ENCODE data around the gene RYR1.
"Not testable (repeated sequence)": the region's sequence is repeated elsewhere in the genome, so short reads cannot be mapped to it uniquely, and the experiment has no call there.

Gene RYR1

GRCh38 chr19:38485541-38486285 is 52.2 kb downstream of the RYR1 start:
- DNase-seq (ENCODE audit: insufficient read length): no peak
- no peak for FAIRE-seq
- TF ChIP-seq TAF1 (IDR thresholded peaks at IDR 0.05; ENCODE audit: borderline replicate concordance, low read depth, low read length) (no peak), POLR2AphosphoS5 (IDR thresholded peaks at IDR 0.05; ENCODE audit: low read depth, low read length) (no peak), POLR2A (IDR thresholded peaks at IDR 0.05; ENCODE audit: low read depth, low read length) (no peak)

DNA sequence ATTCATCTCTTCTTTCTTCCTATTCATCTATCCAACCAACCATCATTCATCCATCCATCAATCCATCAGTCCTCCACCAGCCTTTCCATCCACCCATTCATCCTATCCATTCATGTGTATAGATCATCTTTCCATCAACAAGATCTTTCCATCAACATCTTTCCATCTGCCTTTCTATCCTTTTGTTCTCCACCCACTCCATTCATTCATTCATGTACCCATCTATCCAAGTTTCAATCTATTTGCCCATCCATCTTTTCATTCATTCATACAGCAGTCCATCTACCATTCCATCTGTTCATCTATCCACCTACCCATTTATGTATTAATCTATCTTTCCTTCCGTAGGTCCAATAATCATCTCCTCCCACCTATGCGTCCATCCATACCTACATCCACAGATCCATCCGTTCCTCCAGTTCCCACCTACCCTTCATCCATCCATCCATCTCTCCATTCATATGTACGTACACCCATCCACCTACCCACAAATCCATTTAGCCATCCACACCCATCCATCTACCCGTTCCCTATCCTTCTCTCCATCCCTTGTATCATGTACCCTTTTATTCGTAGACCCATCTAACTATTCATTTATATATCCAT is 53.3 kb downstream of the RYR1 start:
- FAIRE-seq (no peak), DNase-seq (ENCODE audit: insufficient read length) (no peak)
- TF ChIP-seq TAF1 (IDR thresholded peaks at IDR 0.05; ENCODE audit: borderline replicate concordance, low read depth, low read length) (no peak), POLR2AphosphoS5 (IDR thresholded peaks at IDR 0.05; ENCODE audit: low read depth, low read length) (no peak), POLR2A (IDR thresholded peaks at IDR 0.05; ENCODE audit: low read depth, low read length) (no peak)

DNA sequence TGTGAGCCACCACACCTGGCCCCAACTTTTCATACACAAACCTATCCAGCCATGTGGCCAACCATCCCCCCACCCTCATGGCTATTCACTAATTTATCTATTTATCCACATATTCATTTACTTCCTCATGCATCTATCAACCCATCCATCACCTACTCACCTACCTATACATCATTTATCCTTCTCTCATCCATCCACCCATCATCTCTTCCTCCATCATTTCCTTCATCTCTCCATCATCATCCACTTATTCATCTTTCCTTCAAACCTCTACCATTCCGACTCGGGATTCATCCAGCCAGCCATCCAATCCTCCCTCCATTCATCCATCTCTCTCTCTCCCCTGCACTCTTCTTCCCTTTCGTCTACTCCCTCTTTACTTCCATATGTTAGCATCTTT is 54.6 kb downstream of the RYR1 start:
- FAIRE-seq (no peak), DNase-seq (ENCODE audit: insufficient read length) (no peak)
- no peak for TF ChIP-seq POLR2AphosphoS5 (IDR thresholded peaks at IDR 0.05; ENCODE audit: low read depth, low read length)
- TF ChIP-seq POLR2A (IDR thresholded peaks at IDR 0.05; ENCODE audit: low read depth, low read length): no peak
- no peak for TF ChIP-seq TAF1 (IDR thresholded peaks at IDR 0.05; ENCODE audit: borderline replicate concordance, low read depth, low read length)

GRCh38 chr19:38488776-38489481 is 55.4 kb downstream of the RYR1 start:
- no peak for TF ChIP-seq TAF1 (IDR thresholded peaks at IDR 0.05; ENCODE audit: borderline replicate concordance, low read depth, low read length)
- no peak for TF ChIP-seq POLR2AphosphoS5 (IDR thresholded peaks at IDR 0.05; ENCODE audit: low read depth, low read length)
- no peak for TF ChIP-seq POLR2A (IDR thresholded peaks at IDR 0.05; ENCODE audit: low read depth, low read length)
- no peak for DNase-seq (ENCODE audit: insufficient read length)
- FAIRE-seq: no peak

GRCh38 chr19:38490861-38491260 is 57.4 kb downstream of the RYR1 start:
- DNase-seq (ENCODE audit: insufficient read length): no peak
- FAIRE-seq: no peak
- no peak for TF ChIP-seq POLR2AphosphoS5 (IDR thresholded peaks at IDR 0.05; ENCODE audit: low read depth, low read length)
- no peak for TF ChIP-seq POLR2A (IDR thresholded peaks at IDR 0.05; ENCODE audit: low read depth, low read length)
- TF ChIP-seq TAF1 (IDR thresholded peaks at IDR 0.05; ENCODE audit: borderline replicate concordance, low read depth, low read length): no peak

GRCh38 chr19:38492181-38492813 is 58.8 kb downstream of the RYR1 start:
- DNase-seq (ENCODE audit: insufficient read length): no peak
- FAIRE-seq: no peak
- TF ChIP-seq POLR2A (IDR thresholded peaks at IDR 0.05; ENCODE audit: low read depth, low read length) (no peak), TAF1 (IDR thresholded peaks at IDR 0.05; ENCODE audit: borderline replicate concordance, low read depth, low read length) (no peak), POLR2AphosphoS5 (IDR thresholded peaks at IDR 0.05; ENCODE audit: low read depth, low read length) (no peak)

- TF ChIP-seq TAF1 (IDR thresholded peaks at IDR 0.05; ENCODE audit: borderline replicate concordance, low read depth, low read length) (no peak), POLR2AphosphoS5 (IDR thresholded peaks at IDR 0.05; ENCODE audit: low read depth, low read length) (no peak), POLR2A (IDR thresholded peaks at IDR 0.05; ENCODE audit: low read depth, low read length) (no peak)
- no peak for DNase-seq (ENCODE audit: insufficient read length)
- no peak for FAIRE-seq
Measured at GRCh38 chr19:38494379-38494778, 60.9 kb downstream of the RYR1 start.

- not testable (repeated sequence) for DNase-seq (ENCODE audit: insufficient read length); FAIRE-seq
Measured at GRCh38 chr19:38495375-38495774, 61.9 kb downstream of the RYR1 start.

DNA sequence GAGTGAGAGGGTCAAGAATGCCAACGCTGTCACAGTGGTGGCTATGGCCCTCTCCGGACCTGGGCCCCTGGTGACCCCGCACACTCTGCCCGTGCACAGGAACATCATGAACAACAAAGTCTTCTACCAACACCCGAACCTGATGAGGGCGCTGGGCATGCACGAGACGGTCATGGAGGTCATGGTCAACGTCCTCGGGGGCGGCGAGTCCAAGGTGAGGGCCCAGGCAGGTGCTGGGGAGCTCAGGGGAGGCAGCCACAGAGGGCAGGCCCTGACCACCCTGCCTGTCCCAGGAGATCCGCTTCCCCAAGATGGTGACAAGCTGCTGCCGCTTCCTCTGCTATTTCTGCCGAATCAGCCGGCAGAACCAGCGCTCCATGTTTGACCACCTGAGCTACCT is 62.6 kb downstream of the RYR1 start:
- no peak for TF ChIP-seq TAF1 (IDR thresholded peaks at IDR 0.05; ENCODE audit: borderline replicate concordance, low read depth, low read length)
- TF ChIP-seq POLR2A (IDR thresholded peaks at IDR 0.05; ENCODE audit: low read depth, low read length): no peak
- TF ChIP-seq POLR2AphosphoS5 (IDR thresholded peaks at IDR 0.05; ENCODE audit: low read depth, low read length): no peak
- no peak for FAIRE-seq
- DNase-seq (ENCODE audit: insufficient read length): no peak

GRCh38 chr19:38496603-38497487 is 63.4 kb downstream of the RYR1 start:
- FAIRE-seq: no peak
- no peak for DNase-seq (ENCODE audit: insufficient read length)
- TF ChIP-seq TAF1 (IDR thresholded peaks at IDR 0.05; ENCODE audit: borderline replicate concordance, low read depth, low read length) (no peak), POLR2AphosphoS5 (IDR thresholded peaks at IDR 0.05; ENCODE audit: low read depth, low read length) (no peak), POLR2A (IDR thresholded peaks at IDR 0.05; ENCODE audit: low read depth, low read length) (no peak)

DNA sequence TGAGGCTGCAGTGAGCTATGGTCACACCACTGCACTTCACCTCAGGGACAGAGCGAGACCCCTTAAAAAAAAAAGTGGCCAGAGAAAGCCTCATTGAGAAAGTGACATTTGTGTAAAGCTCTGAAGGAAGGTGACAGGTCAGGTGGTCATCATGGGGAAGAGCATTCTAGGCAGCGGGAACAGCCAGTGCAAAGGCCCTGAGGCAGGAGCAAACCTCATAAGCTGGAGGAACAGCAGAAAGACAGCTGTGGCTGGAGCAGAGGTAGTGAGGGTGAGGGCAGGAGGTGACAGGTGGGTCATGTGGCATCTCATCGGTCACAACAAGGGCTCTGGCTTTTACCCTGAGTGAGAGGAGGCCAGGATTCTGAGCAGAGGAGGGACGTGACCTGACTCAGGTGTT is 64.4 kb downstream of the RYR1 start:
- DNase-seq (ENCODE audit: insufficient read length): no peak
- FAIRE-seq: no peak
- no peak for TF ChIP-seq POLR2A (IDR thresholded peaks at IDR 0.05; ENCODE audit: low read depth, low read length)
- TF ChIP-seq TAF1 (IDR thresholded peaks at IDR 0.05; ENCODE audit: borderline replicate concordance, low read depth, low read length): no peak
- TF ChIP-seq POLR2AphosphoS5 (IDR thresholded peaks at IDR 0.05; ENCODE audit: low read depth, low read length): no peak

All from GM12892 (cell line).